DOHH2 (cell line): Measurements from ENCODE around the gene MBD6.

ENCODE experiments used
- CTCF ChIP-seq: fragments of 200-600 bp; sonication (generic); IDR thresholded peaks from one replicate; pipeline ENCODE4 v1.5.1; 2014; ENCODE audit warnings: antibody characterized with exemption, mild to moderate bottlenecking, low read depth, low read length; ENCODE audit not compliant: poor library complexity, severe bottlenecking
- EZH2phosphoT487 ChIP-seq: fragments of 200-600 bp; sonication (generic); IDR thresholded peaks from 2 replicates; pipeline ENCODE4 v1.6.1; 2017; ENCODE audit warnings: borderline replicate concordance, mild to moderate bottlenecking, antibody characterized with exemption, low read length, moderate library complexity, mixed read lengths

- TF ChIP-seq CTCF (no peak), EZH2phosphoT487 (no peak)
These were observed 19.1 kb downstream of the MBD6 start for GRCh38 chr12:57541717-57542116.
